Hippocampal formation (tissue), 2 donors: ENCODE data around the gene OR5B3.
"Not testable (repeated sequence)": the region's sequence is repeated elsewhere in the genome, so short reads cannot be mapped to it uniquely, and the experiment has no call there.

Experiments used
- DNase-seq, 2 donors: peaks; one replicate each; lab custom pipeline; 2025; lab: John Stamatoyannopoulos, UW

Gene OR5B3

DNA sequence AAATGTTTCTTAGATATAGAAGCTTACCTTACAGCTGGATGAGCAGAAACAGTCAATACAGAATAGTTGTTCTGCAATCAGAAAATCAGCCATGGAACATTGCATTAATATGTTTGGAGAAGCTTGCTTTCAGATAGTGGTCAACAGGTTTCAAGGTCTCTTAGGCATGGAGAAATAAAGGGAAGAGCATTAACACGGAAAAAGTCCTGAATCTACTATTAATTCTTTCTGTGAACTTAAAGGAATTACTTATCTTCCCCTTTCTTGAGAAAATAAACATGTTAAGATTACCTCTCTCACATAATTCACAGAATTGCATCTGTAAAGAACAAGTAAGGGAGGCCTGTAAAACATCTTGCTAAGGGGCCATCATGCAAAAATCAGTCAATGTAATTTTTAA is at the start of gene OR5B3:
Gene OR5B3, minus strand, starts transcription at position 101 of the 400 bp plus-strand sequence. CDS start 3,465 bp downstream, outside the sequence.
- no peak for DNase-seq

DNA sequence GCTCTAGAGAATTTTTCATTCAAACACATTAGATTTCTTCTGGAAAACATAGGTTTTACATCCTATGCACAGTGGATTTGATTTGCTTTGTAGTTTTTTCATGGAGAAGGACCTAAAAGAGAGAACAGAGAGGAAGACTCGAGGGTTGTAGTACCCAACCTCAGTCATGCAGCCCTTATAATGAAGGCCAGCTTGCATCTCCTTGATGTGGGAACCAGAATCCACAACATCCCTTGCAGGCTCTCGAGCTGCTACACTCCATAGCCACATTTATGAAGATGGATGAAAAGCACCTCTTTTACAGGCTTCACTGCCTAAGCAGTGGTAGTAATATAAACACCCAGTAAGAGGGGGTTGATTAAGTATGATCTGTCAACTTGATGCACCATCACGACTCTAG is 44.9 kb upstream of the OR5B3 start:
- DNase-seq = no peak

- DNase-seq = no peak
These were observed 39.6 kb upstream of the OR5B3 start for GRCh38 chr11:58446294-58446693.

GRCh38 chr11:58444300-58444699 is 37.6 kb upstream of the OR5B3 start:
- DNase-seq = no peak

DNA sequence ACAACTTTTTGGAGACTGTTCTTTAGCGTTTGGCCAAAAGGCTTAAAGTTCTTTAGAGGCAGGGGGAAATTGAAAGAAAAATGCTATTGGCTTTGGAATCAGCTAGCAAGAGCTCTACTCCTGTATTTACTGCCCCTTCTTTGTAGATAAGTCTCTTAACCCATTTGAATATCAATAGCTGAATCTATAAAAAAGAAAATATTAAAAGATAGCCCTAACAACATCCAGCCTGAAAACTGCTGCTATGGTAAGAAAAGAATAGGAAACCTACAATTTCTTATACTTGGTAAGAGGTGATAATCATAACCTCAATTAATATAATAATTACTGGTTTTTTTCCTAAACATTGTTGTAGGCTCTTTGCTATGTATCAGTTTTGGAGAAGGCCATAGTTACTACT is 35.5 kb upstream of the OR5B3 start, which contains the start of gene OR5B12:
Gene OR5B12, minus strand, starts transcription at position 101 of the 400 bp plus-strand sequence. CDS start 2,085 bp downstream, outside the sequence.
- no peak for DNase-seq

GRCh38 chr11:58438486-58438885 is 31.8 kb upstream of the OR5B3 start:
- no peak for DNase-seq

GRCh38 chr11:58434217-58434616 is 27.5 kb upstream of the OR5B3 start:
- no peak for DNase-seq

GRCh38 chr11:58433638-58434203 is 27.0 kb upstream of the OR5B3 start:
- DNase-seq = no peak

DNA sequence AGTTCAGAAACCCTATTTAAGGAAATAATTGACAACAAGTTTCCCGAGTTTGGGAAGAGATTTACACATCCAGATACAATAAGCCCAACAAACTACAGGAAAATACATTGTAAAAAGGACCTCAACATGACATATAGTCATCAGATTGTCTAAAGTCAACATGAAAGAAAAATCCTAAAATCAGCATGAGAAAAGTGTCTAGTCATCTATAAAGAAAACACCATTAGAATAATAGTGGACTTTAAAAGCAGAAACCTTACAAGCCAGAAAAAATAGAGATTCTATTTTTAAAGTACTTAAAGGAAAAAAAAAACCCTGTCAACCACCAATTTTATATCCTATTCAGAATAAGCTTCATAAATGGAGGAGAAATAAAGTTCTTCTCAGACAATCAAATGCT is 22.6 kb upstream of the OR5B3 start:
- no peak for DNase-seq

DNA sequence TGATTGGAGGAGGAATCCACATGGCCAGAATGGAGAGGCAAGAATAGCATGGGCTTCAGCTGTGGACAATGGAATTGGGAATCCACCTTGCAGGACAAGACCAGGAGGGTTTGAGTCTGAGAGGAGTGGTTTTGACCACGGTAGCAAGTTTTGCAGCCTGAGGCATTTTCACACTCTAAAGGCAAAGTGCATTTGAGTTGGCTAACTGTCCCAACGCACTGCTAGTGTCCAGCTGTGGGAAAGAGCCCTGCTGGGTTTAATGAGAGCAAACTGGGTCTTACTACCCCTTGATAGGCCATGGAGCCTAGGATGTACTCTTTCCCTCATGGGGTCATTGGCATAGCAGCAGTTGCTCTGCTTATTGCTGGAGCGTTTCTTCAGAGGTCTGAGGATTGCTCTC is 21.3 kb upstream of the OR5B3 start, which contains the start of gene OR5B2:
Gene OR5B2, minus strand, starts transcription at position 101 of the 400 bp plus-strand sequence. CDS start 4,860 bp downstream, outside the sequence.
- DNase-seq = no peak

DNA sequence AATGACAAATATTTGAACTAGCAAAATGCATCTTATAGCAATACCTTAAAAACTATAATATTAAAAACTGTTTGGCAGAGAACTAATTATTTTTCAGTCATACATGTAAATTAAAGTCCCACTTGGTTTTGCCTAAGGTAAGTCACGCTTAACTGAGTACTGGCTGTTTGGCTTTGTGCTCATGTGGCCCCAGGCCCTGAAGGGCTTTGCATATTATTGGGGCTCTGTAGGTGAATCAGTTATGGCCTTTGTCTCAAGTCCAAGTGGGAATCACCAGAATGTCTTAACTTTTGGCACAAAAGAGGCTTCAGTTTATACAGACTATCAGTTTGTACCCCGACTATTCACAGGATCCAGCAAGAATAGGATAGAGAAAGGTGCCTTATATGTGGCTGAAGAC is 7.1 kb downstream of the OR5B3 start:
- not testable (repeated sequence) for DNase-seq

- DNase-seq = no peak
These were observed 11.1 kb downstream of the OR5B3 start for GRCh38 chr11:58395581-58395980.

- DNase-seq = no peak
These were observed 12.5 kb downstream of the OR5B3 start for GRCh38 chr11:58394195-58394594.

GRCh38 chr11:58392746-58393145 is 13.9 kb downstream of the OR5B3 start:
- no peak for DNase-seq

DNA sequence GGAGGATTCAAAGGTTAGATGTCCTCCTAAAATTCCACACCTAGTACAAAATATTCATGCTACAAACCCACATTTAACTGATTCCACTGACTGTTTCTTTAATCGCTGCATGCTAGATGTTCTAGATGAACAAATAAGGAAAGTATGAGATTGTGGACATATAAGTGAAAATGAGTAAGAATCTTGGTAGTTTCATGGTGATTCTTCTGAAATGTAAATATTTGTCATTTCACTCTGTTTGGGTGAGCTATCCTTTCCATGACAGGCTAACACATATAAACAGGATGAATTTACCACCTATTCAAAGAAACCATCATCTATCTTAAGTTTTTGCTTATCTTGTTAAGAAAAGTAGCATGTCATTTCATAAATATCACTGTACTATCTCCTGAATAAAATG is 14.8 kb downstream of the OR5B3 start:
- DNase-seq = no peak

DNA sequence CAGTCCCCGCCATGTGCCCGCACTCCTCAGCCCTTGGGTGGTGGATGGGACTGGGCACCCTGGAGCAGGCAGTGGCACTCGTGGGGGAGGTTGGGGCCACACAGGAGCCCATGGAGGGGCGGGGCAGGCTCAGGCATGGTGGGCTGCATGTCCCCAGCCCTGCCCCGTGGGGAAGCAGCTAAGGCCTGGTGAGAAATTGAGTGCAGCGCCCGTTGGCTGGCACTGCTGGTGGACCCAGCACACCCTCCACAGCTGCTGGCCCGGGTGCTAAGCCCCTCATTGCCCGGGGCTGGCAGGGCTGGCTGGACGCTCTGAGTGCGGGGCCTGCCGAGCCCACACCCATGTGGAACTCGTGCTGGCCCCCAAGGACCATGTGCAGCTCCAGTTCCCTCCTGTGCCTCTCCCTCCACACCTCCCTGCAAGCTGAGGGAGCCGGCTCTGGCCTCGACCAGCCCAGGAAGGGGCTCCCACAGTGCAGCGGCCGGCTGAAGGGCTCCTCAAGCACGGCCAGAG is 16.1 kb downstream of the OR5B3 start:
- no peak for DNase-seq

DNA sequence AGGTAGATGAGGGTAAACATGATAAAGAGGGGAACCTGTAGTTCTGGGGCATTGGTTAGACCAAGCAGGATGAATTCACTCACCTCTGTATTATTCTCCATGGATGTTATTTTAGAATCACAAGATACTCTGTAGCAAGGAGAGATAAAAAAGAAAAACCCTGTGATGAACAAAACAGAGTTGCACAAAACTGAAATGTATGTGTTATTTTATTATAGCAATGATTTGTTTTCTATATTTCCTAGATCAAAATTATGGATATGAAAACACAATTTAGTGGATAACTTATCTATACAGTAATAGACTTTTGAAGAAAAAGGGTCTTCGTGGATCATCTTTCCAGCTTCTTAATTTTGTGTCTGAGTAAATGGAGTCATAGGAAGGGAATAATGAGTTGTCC is 47.7 kb downstream of the OR5B3 start, which contains the start of gene OR5B17:
Gene OR5B17, minus strand, starts transcription at position 101 of the 400 bp plus-strand sequence. Its CDS starts 0 bp downstream, at position 101.
- no peak for DNase-seq

- DNase-seq = no peak
These were observed 51.9 kb downstream of the OR5B3 start for GRCh38 chr11:58354727-58355126.
